GM21786 (cell line): ENCODE measurements around the gene CELSR3.

Source experiments
- ATAC-seq: cut with Tn5 transposase; IDR thresholded peaks from one replicate; pipeline ENCODE4 v1.9.1; 2021; ENCODE audit not compliant: unreplicated experiment

The CELSR3 gene

DNA sequence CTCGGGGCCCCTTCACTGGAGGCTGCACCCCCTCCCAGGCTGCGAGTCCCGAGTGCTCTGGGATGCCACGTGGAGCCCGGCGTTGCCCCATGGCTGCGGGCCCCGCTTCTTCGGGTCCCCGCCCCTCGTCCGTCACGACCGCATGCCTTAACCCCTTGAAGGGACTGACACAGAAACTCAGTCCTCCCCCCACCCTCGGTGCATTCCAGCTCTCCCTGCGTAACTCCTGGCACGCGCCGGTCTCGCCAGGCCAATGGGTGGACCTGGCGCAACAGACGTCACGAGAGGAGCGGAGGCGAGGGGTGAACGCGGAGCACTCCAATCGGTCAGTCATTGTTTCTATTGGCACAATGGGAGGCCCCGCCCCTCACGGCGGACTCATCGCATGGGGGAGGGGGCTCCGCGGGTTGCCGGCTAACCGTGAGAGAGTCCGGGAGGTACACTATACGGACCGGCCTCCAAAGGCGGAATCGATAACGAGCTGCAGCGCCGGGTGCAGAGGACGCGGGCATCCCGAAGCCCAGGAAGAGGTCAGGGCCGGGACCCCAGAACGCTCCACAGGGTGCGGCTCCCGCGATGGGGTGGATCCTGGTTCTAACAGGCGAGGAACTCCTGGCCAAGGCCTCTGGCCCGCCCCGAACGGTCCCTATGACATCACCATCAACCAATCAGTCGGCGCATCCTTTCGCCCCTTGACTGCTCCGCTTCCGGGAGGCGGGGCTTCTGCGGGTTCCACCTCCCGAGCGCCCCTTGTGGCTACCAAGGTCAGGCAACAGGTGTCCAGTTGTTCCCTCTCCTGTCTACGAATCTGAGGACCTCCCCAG is 1.0 kb upstream of the CELSR3 start:
- peak; percentile 87 for ATAC-seq

DNA sequence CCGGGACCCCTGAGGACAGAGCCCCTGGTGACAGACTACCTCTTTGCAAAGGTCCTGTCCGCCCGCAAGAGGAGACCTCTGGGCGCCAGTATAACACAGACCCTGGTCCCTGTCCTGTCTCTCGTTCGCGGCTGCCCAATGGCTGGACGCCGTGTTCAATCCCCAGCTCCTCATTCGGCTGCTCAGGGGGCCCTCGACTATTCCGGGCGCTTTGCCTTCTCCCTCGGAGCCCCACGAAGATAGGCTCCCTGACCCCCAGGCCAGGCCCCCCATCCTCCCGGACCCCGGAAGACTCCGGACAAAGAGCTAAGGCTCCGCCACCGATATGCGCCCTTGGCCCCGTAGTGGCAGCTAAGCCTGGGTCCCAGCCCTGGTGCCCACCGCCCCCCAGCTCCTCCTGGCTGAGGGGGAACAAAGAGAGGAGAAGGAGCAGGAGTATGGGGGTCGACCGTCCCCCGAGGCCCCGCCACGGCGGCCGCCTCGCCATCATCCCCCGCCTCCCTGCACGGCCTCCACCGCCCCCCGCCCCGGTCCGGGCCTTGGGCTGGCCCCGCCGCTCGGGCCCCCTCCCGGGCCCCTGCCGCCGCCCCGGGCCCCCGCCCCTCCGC is 437 bp downstream of the CELSR3 start:
- no peak for ATAC-seq

DNA sequence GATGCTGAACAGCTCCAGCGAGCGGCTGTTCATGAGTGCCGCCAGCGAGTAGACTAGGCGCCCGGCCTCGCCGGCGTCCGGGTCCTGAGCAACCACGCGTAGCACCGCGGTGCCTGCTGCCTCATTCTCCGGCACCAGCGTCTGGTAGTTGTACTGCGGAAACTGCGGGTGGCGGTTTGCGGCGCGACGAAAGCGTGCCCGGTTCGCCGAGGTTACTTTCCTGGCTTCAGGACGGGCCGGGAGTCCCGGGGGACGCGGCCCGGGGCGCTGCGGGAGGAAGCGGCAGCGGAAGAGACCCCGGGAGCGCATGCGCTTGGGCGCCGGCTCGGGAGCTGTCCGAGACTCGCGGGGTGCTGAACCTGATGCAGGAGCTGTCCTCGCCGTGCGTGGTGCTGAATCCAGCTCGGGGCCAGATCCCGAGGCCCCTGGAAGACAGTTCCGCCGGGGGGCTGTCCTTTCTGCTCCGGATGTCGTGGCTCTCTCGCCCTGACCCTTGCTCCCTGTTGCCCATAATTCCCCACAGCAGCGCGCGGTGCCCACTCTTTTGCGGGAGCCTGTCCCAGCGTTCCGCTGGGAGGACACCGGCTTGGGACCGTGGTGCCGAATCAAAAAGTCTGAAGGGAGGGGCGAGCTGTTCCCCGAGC is 1.1 kb downstream of the CELSR3 start:
- no peak for ATAC-seq

DNA sequence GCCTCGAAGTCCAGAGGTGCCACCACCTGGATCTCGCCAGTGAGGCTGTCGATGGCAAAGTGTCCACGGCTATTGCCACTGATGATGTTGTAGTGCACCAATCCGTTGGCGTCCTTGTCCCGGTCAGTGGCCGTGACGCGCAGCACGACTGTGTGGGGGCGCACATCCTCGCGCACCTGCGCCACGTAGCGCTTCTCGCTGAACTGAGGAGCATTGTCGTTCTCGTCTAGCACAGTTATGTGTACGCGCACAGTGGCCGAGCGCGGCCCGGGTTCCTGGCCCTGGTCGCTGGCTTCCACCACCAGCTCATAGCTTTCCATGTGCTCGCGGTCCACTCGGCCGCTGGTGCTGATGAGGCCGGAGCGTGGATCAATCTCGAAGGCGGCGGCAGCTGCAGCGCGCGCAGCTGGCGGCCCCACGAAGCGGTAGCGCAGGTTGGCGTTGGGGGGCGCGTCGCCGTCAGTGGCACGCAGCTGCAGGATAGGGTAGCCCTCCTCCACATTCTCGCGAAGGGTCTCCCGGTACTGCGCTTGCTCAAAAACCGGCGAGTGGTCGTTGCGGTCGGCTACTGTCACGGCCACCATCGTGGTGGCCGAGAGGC is 1.8 kb downstream of the CELSR3 start:
- ATAC-seq: no peak

DNA sequence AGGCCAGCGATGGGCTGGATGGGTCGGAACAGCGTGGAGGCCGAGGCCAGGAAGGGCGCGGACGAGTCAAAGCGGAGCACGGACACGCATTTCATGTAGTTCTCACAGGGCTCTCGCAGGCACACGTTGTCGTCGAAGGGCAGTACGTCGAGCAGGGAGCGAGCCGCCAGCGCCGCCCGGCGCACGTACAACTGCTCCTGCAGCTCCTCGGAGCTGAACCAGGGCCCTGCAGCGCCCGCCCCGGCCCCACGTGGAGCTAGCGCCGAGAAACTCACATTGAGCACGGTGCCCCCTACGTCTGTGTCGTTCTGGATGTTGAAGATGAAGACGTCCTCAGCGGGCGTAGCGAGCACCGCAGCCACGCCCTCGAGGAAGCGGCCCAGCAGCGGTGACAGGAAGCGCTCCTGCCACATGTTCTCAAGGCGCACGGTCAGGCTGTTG is 5.8 kb downstream of the CELSR3 start:
- ATAC-seq: no peak

DNA sequence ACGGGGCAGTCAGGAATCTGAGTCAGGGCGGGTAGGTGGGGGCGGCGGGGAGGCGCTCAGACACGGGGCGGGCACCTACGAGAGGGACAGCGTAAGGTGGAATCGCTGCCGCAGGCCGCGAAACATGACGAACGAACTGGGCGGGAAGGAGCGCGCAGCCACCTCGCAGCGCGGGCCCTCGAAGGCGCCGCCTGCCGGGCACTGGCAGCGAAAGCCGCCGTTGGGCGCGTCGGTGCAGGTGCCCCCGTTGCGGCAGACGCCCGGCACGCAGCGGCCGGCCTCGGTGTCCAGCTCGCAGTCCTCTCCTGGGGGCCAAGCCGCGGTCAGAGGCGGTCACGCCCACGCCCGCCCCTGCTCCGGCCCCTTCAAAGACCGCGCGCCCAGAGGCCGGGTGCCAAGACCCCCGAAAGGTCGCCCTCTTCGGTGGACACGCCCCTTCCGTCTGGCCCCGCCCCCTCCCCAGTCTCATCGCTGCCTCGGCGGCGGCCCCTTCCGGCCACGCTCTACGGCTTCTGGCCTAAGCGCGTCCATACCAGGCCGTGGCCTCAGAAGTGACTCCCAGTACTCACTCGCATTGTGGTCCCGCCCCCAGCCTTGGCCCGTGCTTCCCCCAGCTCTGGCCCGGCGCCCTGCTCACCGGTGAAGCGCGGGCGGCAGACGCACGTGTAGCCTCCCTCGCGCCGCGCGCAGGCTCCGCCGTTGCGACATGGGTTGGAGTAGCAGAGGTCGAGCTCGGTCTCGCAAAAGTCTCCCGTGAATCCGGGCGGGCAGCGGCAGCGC is 6.4 kb downstream of the CELSR3 start:
- ATAC-seq: no peak

DNA sequence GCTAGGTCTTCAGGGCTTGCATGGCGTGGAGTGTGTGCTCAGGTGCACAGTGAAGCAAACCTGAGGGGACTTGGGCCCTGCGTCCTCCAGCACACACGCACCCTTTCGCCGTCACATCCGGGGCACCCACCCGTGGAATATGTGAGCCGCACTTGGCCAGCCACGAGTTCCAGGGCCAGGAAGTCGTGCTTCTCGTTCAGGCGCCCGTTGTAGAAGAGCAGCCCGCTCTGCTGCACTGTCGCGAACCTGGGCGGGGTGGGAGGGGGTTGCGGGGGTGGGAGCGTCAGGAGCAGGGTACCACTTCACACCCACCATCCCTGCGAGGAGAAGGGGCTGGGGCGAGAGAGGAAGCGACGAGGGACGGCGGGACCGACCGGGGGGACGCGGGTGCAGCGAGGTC is 7.1 kb downstream of the CELSR3 start:
- no peak for ATAC-seq

DNA sequence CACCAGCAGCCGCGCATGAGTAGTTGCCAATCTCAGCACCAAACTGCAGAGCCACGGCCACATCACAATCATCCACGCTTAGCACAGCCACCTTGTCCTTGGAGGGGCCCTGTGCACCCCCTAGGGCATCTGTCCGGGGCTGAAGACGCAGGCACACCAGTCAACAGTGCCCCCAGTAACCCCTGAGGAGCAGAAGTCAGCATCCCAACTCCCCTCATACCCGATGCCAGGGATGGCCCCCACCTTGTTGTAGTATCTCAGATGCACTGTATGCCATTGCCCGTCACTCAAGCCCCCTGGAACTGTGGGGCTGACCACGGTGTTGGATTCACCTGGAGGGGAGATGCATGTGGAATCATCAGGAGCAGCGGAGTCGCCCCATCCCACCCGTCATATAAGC is 7.6 kb downstream of the CELSR3 start:
- ATAC-seq: no peak

DNA sequence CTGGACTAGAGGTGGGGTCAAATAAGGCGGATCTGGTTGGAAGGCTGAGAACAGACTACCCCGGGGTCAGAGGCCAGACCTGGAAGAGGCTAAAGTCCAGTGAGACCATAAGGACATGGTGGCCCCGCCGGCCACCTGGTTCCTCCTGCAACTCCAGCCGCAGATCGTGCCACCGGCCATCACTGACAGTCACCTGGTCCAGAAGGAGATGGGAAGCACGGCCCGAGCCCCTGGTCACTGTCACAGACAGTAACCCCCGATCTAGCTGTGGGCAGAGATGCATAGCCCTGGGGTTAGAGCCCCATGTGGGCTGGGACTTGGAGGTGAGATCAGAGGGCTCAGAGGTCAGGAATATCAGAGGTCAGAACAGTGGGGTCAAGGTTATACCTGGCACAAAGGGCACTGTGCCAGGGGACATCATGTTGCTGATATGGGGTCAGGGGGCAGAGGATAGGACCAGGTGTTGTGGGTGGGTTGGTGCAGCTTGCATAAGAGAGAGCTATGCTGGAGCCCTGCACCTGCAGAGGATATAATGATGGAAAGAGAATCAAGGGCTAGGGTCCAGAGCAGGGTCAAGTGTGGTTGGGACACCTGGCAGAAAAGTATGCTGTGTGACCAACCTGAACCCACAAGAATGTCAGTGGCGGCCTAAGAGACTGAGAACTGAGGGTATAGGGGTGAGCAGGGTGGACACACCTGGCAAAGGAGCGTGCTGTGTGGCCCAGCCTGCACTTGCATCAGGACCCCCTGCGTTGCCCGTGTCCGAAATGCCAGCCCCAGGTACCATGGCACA is 9.6 kb downstream of the CELSR3 start:
- no peak for ATAC-seq

DNA sequence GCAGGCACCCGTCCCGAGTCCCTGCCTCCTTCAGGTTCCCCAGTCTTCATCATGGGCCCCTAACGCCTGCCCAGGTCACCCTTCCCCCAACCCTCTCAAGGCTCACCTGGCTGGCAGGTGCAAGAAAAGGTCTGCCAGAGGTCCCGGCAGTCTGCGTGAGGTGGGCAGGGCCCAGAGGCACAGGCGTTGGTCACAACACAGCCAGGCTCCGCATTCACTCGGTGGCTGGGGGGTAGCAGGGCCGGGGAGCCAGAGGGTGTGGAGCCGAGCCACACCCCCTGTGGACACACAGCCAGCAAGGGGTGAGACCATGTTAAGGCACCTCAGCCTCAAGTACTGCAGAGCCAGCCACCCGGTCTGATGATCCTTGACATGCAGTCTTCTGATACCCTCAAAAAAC is 10.9 kb downstream of the CELSR3 start:
- no peak for ATAC-seq

DNA sequence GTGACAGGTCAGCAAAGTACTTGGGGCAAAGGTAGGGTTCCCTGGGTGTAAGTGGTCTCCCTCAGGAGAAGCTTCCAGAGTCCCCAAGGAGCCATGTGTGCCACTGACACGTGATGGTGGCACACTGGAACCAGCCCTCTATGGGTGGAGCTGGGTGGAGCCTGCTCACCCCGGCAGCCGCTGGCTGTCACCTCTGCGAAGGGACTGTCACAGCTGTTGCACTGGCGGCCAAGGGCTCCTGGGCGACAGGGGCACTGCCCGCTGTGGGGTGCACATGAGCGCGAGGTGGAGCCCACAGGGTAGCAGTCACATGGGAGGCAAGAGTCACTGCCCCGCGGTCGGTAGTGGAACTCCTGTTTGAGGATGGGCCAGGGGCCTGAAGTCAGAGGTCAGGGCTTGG is 12.0 kb downstream of the CELSR3 start:
- ATAC-seq: no peak

DNA sequence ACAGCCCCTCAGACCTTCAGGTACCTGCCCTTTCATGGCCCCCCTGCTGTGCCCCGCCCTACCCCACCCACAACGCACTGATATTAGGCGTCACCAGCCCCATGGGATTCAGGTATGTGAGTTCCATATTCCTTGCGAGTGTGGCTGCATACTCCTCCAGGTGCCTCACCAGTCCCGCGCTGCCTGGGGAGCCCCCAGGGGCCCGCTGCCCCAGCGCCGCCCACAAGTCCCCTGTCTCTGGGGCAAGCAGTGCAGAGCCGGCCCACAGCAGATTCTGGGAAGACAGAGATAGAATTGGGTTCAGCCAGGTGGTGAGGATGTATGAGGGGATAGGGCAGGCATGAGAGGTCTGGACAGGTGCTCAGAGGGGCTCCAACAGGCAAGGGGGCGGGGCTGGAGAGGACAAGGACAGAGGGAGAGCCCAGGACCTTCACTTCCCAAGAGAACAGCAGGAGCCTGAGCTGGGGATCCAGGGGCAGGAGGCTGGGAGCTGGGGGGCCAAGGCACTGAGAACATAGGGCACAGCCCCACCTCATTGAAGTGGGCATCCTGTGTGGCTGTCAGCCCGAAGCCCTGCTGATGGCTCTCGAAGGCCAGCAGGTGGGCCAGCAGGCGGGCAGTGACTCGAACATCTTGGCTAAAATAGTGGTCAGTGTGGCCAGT is 14.4 kb downstream of the CELSR3 start:
- ATAC-seq: no peak

DNA sequence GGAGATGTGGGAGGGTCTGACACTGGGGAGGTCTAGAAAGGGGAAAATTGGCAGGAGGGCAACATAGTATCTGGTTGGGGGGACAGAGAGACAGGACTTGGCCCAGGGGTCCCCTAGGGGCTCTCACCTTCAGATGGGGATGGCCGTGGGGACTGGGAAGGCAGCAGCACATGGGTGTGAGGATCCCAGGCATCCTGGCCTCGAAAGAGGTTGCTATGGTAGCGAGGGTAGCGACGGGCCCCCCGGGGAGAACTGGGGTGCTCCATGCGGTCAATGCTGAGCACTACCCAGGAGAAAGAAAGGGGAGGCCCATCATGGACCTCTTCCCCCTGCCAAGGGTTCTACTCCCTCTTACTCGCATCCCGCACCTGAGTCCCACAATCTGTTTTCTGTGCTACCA is 15.0 kb downstream of the CELSR3 start:
- ATAC-seq: no peak

DNA sequence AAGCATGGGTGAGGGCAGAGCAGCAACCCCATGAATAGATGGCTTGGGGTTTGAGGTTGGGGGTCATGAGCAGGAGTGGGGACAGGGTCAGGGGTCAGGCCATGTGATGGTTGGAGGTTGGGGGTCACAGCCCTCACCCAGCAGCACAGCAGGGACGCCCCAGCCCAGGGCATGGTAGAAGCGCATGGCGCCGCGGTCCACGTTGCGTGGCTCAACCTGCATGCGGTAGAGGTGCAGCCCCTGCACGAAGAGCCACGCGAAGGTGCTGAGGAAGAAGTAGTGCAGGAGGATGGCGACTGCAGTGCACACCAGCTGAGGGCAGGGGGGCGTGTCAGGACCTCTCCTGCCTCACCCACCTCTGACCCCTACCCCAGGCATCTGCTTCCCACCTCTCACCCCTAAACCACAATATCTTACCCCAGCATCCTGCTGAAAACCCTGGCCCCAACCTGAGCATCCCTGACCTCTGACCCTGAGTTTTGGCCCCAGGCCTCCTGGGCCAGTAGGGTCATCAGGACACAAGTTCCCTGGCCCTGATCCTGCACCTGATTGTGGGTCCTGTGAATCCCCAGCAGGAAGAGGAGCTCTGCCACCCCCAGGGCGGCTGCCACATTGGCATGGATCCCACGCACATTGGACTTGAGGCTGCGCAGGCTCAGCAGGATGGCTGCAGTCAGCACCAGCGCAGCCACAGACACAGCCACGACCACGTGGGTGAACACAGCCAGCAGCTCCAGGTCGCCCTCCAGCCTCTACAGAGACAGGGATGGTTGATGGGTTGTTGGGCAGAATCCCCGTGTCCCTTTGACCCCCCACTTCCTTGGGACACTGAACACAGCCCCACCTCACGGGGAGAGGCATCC is 17.6 kb downstream of the CELSR3 start:
- ATAC-seq: no peak

DNA sequence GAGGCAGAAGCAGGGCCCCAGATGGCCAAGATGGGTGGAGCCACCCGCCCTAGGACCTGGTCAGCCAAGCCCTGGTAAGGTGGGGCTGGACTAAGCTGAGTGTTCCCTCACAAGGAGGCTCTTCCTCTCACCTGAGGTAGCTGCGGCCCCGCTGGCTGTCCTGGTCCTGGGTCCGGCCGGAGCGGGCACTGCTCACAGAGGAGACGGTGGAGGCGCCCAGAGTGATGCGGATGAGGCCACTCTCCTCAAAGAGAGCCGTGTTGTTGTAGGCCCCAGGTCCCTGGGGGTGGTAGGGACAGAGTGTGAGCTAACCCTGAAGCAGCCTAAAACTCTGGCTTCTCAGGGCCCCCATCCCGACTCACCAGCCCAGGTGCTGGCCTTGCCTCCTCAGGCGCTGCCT is 20.1 kb downstream of the CELSR3 start:
- ATAC-seq: no peak

DNA sequence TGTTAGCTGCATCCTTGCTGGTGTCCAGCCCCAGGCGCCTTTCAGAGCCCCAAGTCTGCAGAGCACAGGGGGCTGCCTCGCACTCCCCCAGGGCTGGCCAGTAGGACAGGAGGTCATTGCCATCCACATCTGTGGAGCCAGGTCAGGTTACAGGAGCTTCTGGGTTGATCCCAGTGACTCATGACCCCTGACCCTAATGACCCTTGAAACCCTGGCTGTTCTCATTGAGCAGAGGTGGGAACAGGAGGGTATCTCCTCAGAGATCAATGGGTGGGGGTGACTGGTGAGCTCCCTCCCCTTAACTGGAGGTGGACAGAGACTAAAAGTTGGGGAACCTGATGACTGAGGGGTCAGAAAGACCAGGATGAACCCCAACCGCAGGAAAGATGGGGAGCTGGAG is 21.3 kb downstream of the CELSR3 start:
- no peak for ATAC-seq

DNA sequence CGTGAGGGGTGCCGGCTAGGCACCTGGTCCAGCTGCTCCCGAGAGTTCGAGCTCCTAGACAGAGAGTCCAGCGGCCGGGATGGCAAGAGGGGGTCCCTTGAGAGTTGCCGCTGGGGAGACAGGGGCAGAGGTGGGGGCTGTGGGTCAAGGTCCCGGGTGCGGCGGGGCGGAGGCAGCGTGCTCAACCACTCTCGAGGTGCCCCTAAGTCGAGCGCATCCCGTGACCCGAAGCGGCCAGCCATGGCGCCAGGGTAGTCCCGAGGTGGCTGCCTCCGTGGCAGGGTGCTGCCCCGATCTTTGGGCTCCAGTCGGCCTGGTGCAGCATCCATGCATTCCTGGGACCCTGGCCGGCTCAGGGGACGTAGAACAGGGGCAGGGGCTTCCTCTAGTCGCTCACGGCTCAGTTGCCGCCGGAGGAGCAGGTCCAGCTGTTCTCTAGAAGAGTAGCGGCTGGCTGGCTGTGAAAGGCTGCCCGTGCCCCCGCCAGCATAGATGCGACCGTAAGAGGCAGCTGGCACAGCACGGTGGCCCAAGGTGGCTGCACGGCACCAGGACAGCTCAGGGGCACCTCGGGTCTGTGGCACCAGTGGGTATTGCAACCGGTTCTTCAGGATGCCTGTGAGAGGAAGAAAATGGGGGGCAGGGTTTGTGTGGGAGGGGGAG is 22.6 kb downstream of the CELSR3 start:
- no peak for ATAC-seq

DNA sequence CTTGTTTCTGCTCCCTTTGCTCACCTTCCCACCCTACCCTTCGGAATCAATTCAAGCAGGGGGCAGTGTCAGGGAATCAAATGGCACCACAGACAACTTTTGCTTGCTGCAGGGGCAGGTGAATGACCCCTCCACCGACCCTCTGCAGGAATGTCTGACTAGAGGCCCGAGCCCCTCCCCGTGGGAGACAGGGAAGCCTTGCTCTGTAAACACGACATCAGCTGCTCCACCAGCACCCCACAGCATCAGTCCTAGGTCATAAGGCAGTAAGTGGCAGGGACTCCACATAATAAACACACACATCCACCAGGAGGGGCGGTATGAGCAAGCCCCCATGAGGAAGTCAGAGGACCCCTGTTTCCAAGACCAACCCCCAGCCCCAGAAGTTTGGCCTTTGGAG is 25.4 kb downstream of the CELSR3 start:
- ATAC-seq: no peak
